Ascending aorta (tissue), 2 donors: ENCODE measurements around the gene P2RY8. TPM values are rescaled to one million over a fixed set of nuclear protein-coding genes. Genes with fewer than 3 reads are reported as not detected.

Experiments used
- DNase-seq, 2 donors: peaks; one replicate each; pipeline ENCODE4 v3.0.0-alpha.2; 2019; ENCODE audit warnings: low spot score in 2 of 2
- H3K27ac ChIP-seq, 2 donors: fragments of 200-600 bp; sonication (generic); one replicate each; pipeline ENCODE4 v1.5.1; 2016 to 2017; ENCODE audit warnings: mild to moderate bottlenecking in 1 of 2
- H3K27me3 ChIP-seq: fragments of 200-600 bp; sonication (generic); one replicate; pipeline ENCODE4 v1.5.1; 2017
- H3K36me3 ChIP-seq, 2 donors: fragments of 200-600 bp; sonication (generic); one replicate each; pipeline ENCODE4 v1.5.1; 2016
- H3K4me1 ChIP-seq, 2 donors: fragments of 200-600 bp; sonication (generic); one replicate each; pipeline ENCODE4 v1.5.1; 2016 to 2017; ENCODE audit warnings: mild to moderate bottlenecking in 1 of 2
- H3K4me3 ChIP-seq, 2 donors: fragments of 200-600 bp; sonication (generic); one replicate each; pipeline ENCODE4 v1.5.1; 2016 to 2017; ENCODE audit warnings: mild to moderate bottlenecking in 1 of 2
- H3K9me3 ChIP-seq, 2 donors: fragments of 200-600 bp; sonication (generic); one replicate each; pipeline ENCODE4 v1.5.1; 2016
- CTCF ChIP-seq, 3 experiments: fragments of 200-600 bp in 2 of 3; fragments of 450-650 bp in 1 of 3; sonication (generic) in 2 of 3; IDR thresholded peaks; one replicate each; pipeline ENCODE4 v1.5.1; 2016 to 2019; ENCODE audit warnings: antibody characterized with exemption in 3 of 3, mild to moderate bottlenecking in 1 of 3, moderate library complexity in 1 of 3
- intact Hi-C: fragments of 100-400 bp; cut with DNase I; formaldehyde crosslinking; loops from one replicate; pipeline ENCODE4 v1.15.1; 2023
- total RNA-seq: library from RNA; depleted of rRNA; stranded (reverse); fragments of >200 nt; gene quantifications from one replicate; pipeline ENCODE4 v1.1.0, GENCODE V29; 2016

P2RY8 gene
- total RNA-seq, 1 donor from 2014 or later, result 2.2 TPM

- Histone ChIP-seq H3K27me3 (no peaks in the 10 kb centered on the region), H3K4me3 (no peak overlapping the region), H3K9me3 (no peaks in the 10 kb centered on the region), H3K4me1 (no peaks in the 10 kb centered on the region), H3K36me3 (no peaks in the 10 kb centered on the region), H3K27ac (no peak overlapping the region)
- intact Hi-C loops, result no loop called here
- TF ChIP-seq CTCF (IDR thresholded peaks at IDR 0.05), result no peak
- DNase-seq, result peak in 1 of 2 donors; percentile 22
Observed at GRCh38 chrX:1488141-1488540, 48.8 kb downstream of the P2RY8 start.

GRCh38 chrX:1487401-1487800 lies 49.6 kb downstream of the P2RY8 start:
- H3K27me3 ChIP-seq, result no peaks in the 10 kb centered on the region
- H3K9me3 ChIP-seq, result no peaks in the 10 kb centered on the region
- peak in 1 of 2 donors; percentile 31 for DNase-seq
- no peaks in the 10 kb centered on the region for H3K4me1 ChIP-seq
- H3K36me3 ChIP-seq, result no peaks in the 10 kb centered on the region
- no peak overlapping the region for H3K27ac ChIP-seq
- H3K4me3 ChIP-seq, result no peak overlapping the region
- TF ChIP-seq CTCF (IDR thresholded peaks at IDR 0.05), result no peak
- intact Hi-C loops, result no loop called here

- Histone ChIP-seq H3K27ac (no peak overlapping the region), H3K27me3 (no peaks in the 10 kb centered on the region)
Observed at GRCh38 chrX:1486749-1487361, 50.1 kb downstream of the P2RY8 start.

GRCh38 chrX:1486177-1486576 lies 50.8 kb downstream of the P2RY8 start:
- TF ChIP-seq CTCF (IDR thresholded peaks at IDR 0.05), result no peak
- peak overlapping the region in 1 of 2 donors; percentile 18 for H3K27ac ChIP-seq
- intact Hi-C loops, result no loop called here
- no peaks in the 10 kb centered on the region for H3K36me3 ChIP-seq
- H3K4me1 ChIP-seq, result no peaks in the 10 kb centered on the region
- no peaks in the 10 kb centered on the region for H3K9me3 ChIP-seq
- DNase-seq, result peak in 1 of 2 donors; percentile 21
- H3K4me3 ChIP-seq, result no peak overlapping the region
- H3K27me3 ChIP-seq, result no peaks in the 10 kb centered on the region

More at GRCh38 chrX:1486749-1487361, 50.1 kb downstream of the P2RY8 start:
- Histone ChIP-seq H3K4me1 (no peaks in the 10 kb centered on the region), H3K4me3 (no peak overlapping the region), H3K9me3 (no peaks in the 10 kb centered on the region), H3K36me3 (no peaks in the 10 kb centered on the region)
- DNase-seq, result peak in 1 of 2 donors; percentile 64
- intact Hi-C loops, result no loop called here
- no peak for TF ChIP-seq CTCF (IDR thresholded peaks at IDR 0.05)

GRCh38 chrX:1485033-1485432 lies 52.0 kb downstream of the P2RY8 start:
- peak in 1 of 2 donors; percentile 37 for DNase-seq

More at GRCh38 chrX:1485033-1485432, 52.0 kb downstream of the P2RY8 start:
- Histone ChIP-seq H3K27me3 (no peaks in the 10 kb centered on the region), H3K9me3 (no peaks in the 10 kb centered on the region), H3K27ac (no peak overlapping the region), H3K4me1 (no peaks in the 10 kb centered on the region), H3K36me3 (no peaks in the 10 kb centered on the region), H3K4me3 (no peak overlapping the region)
- TF ChIP-seq CTCF (IDR thresholded peaks at IDR 0.05), result no peak
- intact Hi-C loops, result no loop called here
